ENCODE data around the gene KCNK7.

KCNK7 gene

GRCh38 chr11:65598258-65598699 lies 2.7 kb upstream of the KCNK7 start:
- no peak for DNase-seq (ENCODE audit: low read depth, low spot score)
- Histone ChIP-seq H3K4me3 (ENCODE audit: low read length) (no peak overlapping the region), H3K36me3 (ENCODE audit: control insufficient read depth, insufficient read depth, low read length) (peaks cover 6% of the 10 kb centered on the region), H3K27ac (ENCODE audit: low read length) (no peak overlapping the region), H3K9me3 (ENCODE audit: control insufficient read depth, insufficient read depth, low read length) (no peaks in the 10 kb centered on the region), H3K27me3 (ENCODE audit: control insufficient read depth, insufficient read depth, low read length) (peaks cover 1% of the 10 kb centered on the region; the same call in 1 of the 2 replicates), H3K4me1 (ENCODE audit: control insufficient read depth, insufficient read depth, low read length) (0 out of 2 replicates have a peak, but pooled peaks cover 1% of the 10 kb centered on the region)
- no CpG with 5 or more reads among the region's 16 CpGs for WGBS (ENCODE audit: insufficient coverage, insufficient read length)

GRCh38 chr11:65596520-65596919 lies 920 bp upstream of the KCNK7 start:
- H3K27me3 ChIP-seq (ENCODE audit: control insufficient read depth, insufficient read depth, low read length): peaks cover 7% of the 10 kb centered on the region; the same call in 1 of the 2 replicates
- H3K4me1 ChIP-seq (ENCODE audit: control insufficient read depth, insufficient read depth, low read length): peaks cover 8% of the 10 kb centered on the region
- WGBS (ENCODE audit: insufficient coverage, insufficient read length): no CpG with 5 or more reads among the region's 6 CpGs
- H3K9me3 ChIP-seq (ENCODE audit: control insufficient read depth, insufficient read depth, low read length): no peaks in the 10 kb centered on the region
- no peak overlapping the region for H3K27ac ChIP-seq (ENCODE audit: low read length)
- peaks cover 6% of the 10 kb centered on the region for H3K36me3 ChIP-seq (ENCODE audit: control insufficient read depth, insufficient read depth, low read length)
- no peak overlapping the region for H3K4me3 ChIP-seq (ENCODE audit: low read length)
- no peak for DNase-seq (ENCODE audit: low read depth, low spot score)

- H3K27me3 ChIP-seq (ENCODE audit: control insufficient read depth, insufficient read depth, low read length): peaks cover 6% of the 10 kb centered on the region; the same call in 1 of the 2 replicates
- H3K27ac ChIP-seq (ENCODE audit: low read length): no peak overlapping the region
These were observed 469 bp downstream of the KCNK7 start for GRCh38 chr11:65595131-65595530.

GRCh38 chr11:65593518-65594414 lies 1.8 kb downstream of the KCNK7 start:
- Histone ChIP-seq H3K27ac (ENCODE audit: low read length) (no peak overlapping the region), H3K27me3 (ENCODE audit: control insufficient read depth, insufficient read depth, low read length) (peaks cover 6% of the 10 kb centered on the region; the same call in 1 of the 2 replicates), H3K4me1 (ENCODE audit: control insufficient read depth, insufficient read depth, low read length) (peaks cover 7% of the 10 kb centered on the region), H3K9me3 (ENCODE audit: control insufficient read depth, insufficient read depth, low read length) (no peaks in the 10 kb centered on the region), H3K4me3 (ENCODE audit: low read length) (no peak overlapping the region), H3K36me3 (ENCODE audit: control insufficient read depth, insufficient read depth, low read length) (peaks cover 6% of the 10 kb centered on the region; the same call in 1 of the 2 replicates)
- WGBS (ENCODE audit: insufficient coverage, insufficient read length): no CpG with 5 or more reads among the region's 26 CpGs
- no peak for DNase-seq (ENCODE audit: low read depth, low spot score)

More at GRCh38 chr11:65595131-65595530, 469 bp downstream of the KCNK7 start:
- Histone ChIP-seq H3K4me3 (ENCODE audit: low read length) (no peak overlapping the region), H3K9me3 (ENCODE audit: control insufficient read depth, insufficient read depth, low read length) (no peaks in the 10 kb centered on the region), H3K36me3 (ENCODE audit: control insufficient read depth, insufficient read depth, low read length) (peaks cover 6% of the 10 kb centered on the region), H3K4me1 (ENCODE audit: control insufficient read depth, insufficient read depth, low read length) (peaks cover 7% of the 10 kb centered on the region)
- DNase-seq (ENCODE audit: low read depth, low spot score): no peak
- WGBS (ENCODE audit: insufficient coverage, insufficient read length): no CpG with 5 or more reads among the region's 3 CpGs

GRCh38 chr11:65592858-65593517 lies 2.6 kb downstream of the KCNK7 start:
- no CpG with 5 or more reads among the region's 22 CpGs for WGBS (ENCODE audit: insufficient coverage, insufficient read length)
- peaks cover 7% of the 10 kb centered on the region for H3K4me1 ChIP-seq (ENCODE audit: control insufficient read depth, insufficient read depth, low read length)
- H3K27ac ChIP-seq (ENCODE audit: low read length): no peak overlapping the region
- H3K27me3 ChIP-seq (ENCODE audit: control insufficient read depth, insufficient read depth, low read length): peaks cover 6% of the 10 kb centered on the region; the same call in 1 of the 2 replicates
- H3K4me3 ChIP-seq (ENCODE audit: low read length): peak overlapping the region; percentile 41; the same call in 1 of the 2 replicates
- 0 out of 2 replicates have a peak, but pooled peaks cover 2% of the 10 kb centered on the region for H3K36me3 ChIP-seq (ENCODE audit: control insufficient read depth, insufficient read depth, low read length)
- H3K9me3 ChIP-seq (ENCODE audit: control insufficient read depth, insufficient read depth, low read length): no peaks in the 10 kb centered on the region
- DNase-seq (ENCODE audit: low read depth, low spot score): no peak

- no peak for DNase-seq (ENCODE audit: low read depth, low spot score)
- Histone ChIP-seq H3K4me1 (ENCODE audit: control insufficient read depth, insufficient read depth, low read length) (peaks cover 7% of the 10 kb centered on the region), H3K27me3 (ENCODE audit: control insufficient read depth, insufficient read depth, low read length) (peaks cover 6% of the 10 kb centered on the region; the same call in 1 of the 2 replicates), H3K9me3 (ENCODE audit: control insufficient read depth, insufficient read depth, low read length) (no peaks in the 10 kb centered on the region), H3K4me3 (ENCODE audit: low read length) (peak overlapping the region; percentile 41), H3K27ac (ENCODE audit: low read length) (no peak overlapping the region), H3K36me3 (ENCODE audit: control insufficient read depth, insufficient read depth, low read length) (no peaks in the 10 kb centered on the region)
- whole genome bisulfite sequencing (ENCODE audit: insufficient coverage, insufficient read length): no CpG with 5 or more reads among the region's 106 CpGs
These were observed 3.4 kb downstream of the KCNK7 start for GRCh38 chr11:65591939-65592857.

GRCh38 chr11:65590240-65590738 lies 5.3 kb downstream of the KCNK7 start:
- Histone ChIP-seq H3K4me3 (ENCODE audit: low read length) (no peak overlapping the region), H3K36me3 (ENCODE audit: control insufficient read depth, insufficient read depth, low read length) (no peaks in the 10 kb centered on the region; the same call in 1 of the 2 replicates), H3K27ac (ENCODE audit: low read length) (no peak overlapping the region), H3K9me3 (ENCODE audit: control insufficient read depth, insufficient read depth, low read length) (no peaks in the 10 kb centered on the region), H3K27me3 (ENCODE audit: control insufficient read depth, insufficient read depth, low read length) (peaks cover 10% of the 10 kb centered on the region), H3K4me1 (ENCODE audit: control insufficient read depth, insufficient read depth, low read length) (peaks cover 7% of the 10 kb centered on the region)
- WGBS (ENCODE audit: insufficient coverage, insufficient read length): no CpG with 5 or more reads among the region's 8 CpGs
- no peak for DNase-seq (ENCODE audit: low read depth, low spot score)

GRCh38 chr11:65589444-65590239 lies 6.0 kb downstream of the KCNK7 start:
- Histone ChIP-seq H3K9me3 (ENCODE audit: control insufficient read depth, insufficient read depth, low read length) (no peaks in the 10 kb centered on the region), H3K36me3 (ENCODE audit: control insufficient read depth, insufficient read depth, low read length) (no peaks in the 10 kb centered on the region; the same call in 1 of the 2 replicates), H3K27me3 (ENCODE audit: control insufficient read depth, insufficient read depth, low read length) (peaks cover 10% of the 10 kb centered on the region), H3K4me3 (ENCODE audit: low read length) (no peak overlapping the region), H3K4me1 (ENCODE audit: control insufficient read depth, insufficient read depth, low read length) (peaks cover 7% of the 10 kb centered on the region), H3K27ac (ENCODE audit: low read length) (no peak overlapping the region)
- no CpG with 5 or more reads among the region's 9 CpGs for WGBS (ENCODE audit: insufficient coverage, insufficient read length)
- no peak for DNase-seq (ENCODE audit: low read depth, low spot score)
